ENCODE measurements around the gene BCORL1. TPM values are rescaled to one million over a fixed set of nuclear protein-coding genes. Genes with fewer than 3 reads are reported as not detected.
A peak's percentile ranks its signal among the peaks of the same experiment; 100 is the strongest.

The BCORL1 gene
- total and polyA plus RNA-seq, 2 of the 8 experiments (the other 6 are each of a cell fraction or from before 2014, with no cell fraction given): 1.4 to 6.2 TPM

- no peak overlapping the region for H2BK15ac ChIP-seq (ENCODE audit: low read length)
- peaks cover 3% of the 10 kb centered on the region; the same call in 1 of the 2 replicates for H3K23me2 ChIP-seq (ENCODE audit: low read depth, low read length)
- no peak overlapping the region; a peak in 1 of 8 replicates for H3K4me3 ChIP-seq (ENCODE audit: extremely low read depth in 1 of 4, insufficient read depth in 2 of 4, low read depth in 3 of 4, low read length in 4 of 4)
- FAIRE-seq: no peak
- H3K4ac ChIP-seq (replicated peaks; ENCODE audit: insufficient read length, low read depth, low read length): no peak overlapping the region
- H3K9ac ChIP-seq (replicated peaks in 1 of 4; ENCODE audit: extremely low read depth in 1 of 4, low read depth in 3 of 4, low read length in 3 of 4): no peak overlapping the region
- ChIA-PET CTCF (ENCODE audit: partially characterized antibody) (interaction anchor here (0.9 to 1.5 kb wide), 4 partner anchors 18 to 53 kb away, joined by 3 to 4 read pairs (median 4); no protein-coding TSS in a partner anchor), POLR2A (ENCODE audit: partially characterized antibody) (interaction anchor here (2.3 kb wide), 1 partner anchor 18 kb away, joined by 9 read pairs; no protein-coding TSS in a partner anchor)
- H2AFZ ChIP-seq (ENCODE audit: low read length): no peak overlapping the region
- H3K56ac ChIP-seq (replicated peaks; ENCODE audit: insufficient read length, low read depth, low read length): no peak overlapping the region
- 12% methylated on average over 9 of the region's 35 CpGs; no CpG with 5 or more reads in 1 of the 2 experiments for WGBS, 2 experiments (ENCODE audit: extremely low coverage in 1 of 2, insufficient coverage in 1 of 2, insufficient read length in 1 of 2, insufficient replicate concordance in 2 of 2, low coverage in 1 of 2, low lambda C conversion rate in 2 of 2, missing lambda C conversion rate in 1 of 2)
- H3K4me1 ChIP-seq (replicated peaks in 1 of 4; ENCODE audit: control insufficient read depth in 3 of 4, insufficient read depth in 4 of 4, low read length in 3 of 4): peaks cover 0 to 5% (median 1%) of the 10 kb centered on the region in 4 experiments; a peak in 1 of 7 replicates
- no peak overlapping the region for H2BK20ac ChIP-seq (ENCODE audit: low read length)
- H4K5ac ChIP-seq (ENCODE audit: insufficient read length, low read depth, low read length): no peak overlapping the region
- H2BK120ac ChIP-seq (replicated peaks; ENCODE audit: low read depth, low read length): no peak overlapping the region
- no peak overlapping the region for H2AK5ac ChIP-seq (ENCODE audit: low read depth, low read length)
- H3K36me3 ChIP-seq (ENCODE audit: control insufficient read depth in 2 of 4, insufficient read depth in 4 of 4, low read length in 3 of 4): no peaks in the 10 kb centered on the region
- peaks cover 4 to 35% (median 30%) of the 10 kb centered on the region in 4 experiments for H3K27me3 ChIP-seq (replicated peaks in 1 of 4; ENCODE audit: control insufficient read depth in 3 of 4, extremely low read depth in 1 of 4, insufficient read depth in 3 of 4, low read length in 3 of 4)
- H3K79me2 ChIP-seq (ENCODE audit: control insufficient read depth in 1 of 2, insufficient read depth in 2 of 2, low read length in 2 of 2): no peaks in the 10 kb centered on the region
- H3K79me1 ChIP-seq (ENCODE audit: low read depth, low read length): no peaks in the 10 kb centered on the region
- no peak overlapping the region for H2BK5ac ChIP-seq (ENCODE audit: low read depth, low read length)
- no peak overlapping the region; the same call in 1 of the 2 replicates for H3K18ac ChIP-seq (ENCODE audit: extremely low read depth, low read length)
- no peak overlapping the region for H3K27ac ChIP-seq (ENCODE audit: low read depth, low read length)
- H4K91ac ChIP-seq (replicated peaks; ENCODE audit: insufficient read length, low read length): no peak overlapping the region
- H3K14ac ChIP-seq (ENCODE audit: insufficient read length): no peak overlapping the region
- peak in 1 of 2 experiments; percentile 49 for DNase-seq (ENCODE audit: low read depth in 1 of 2, low spot score in 2 of 2)
- no peak overlapping the region for H3K23ac ChIP-seq (ENCODE audit: insufficient read length)
- H2BK12ac ChIP-seq (ENCODE audit: low read depth, low read length): no peak overlapping the region
- no peaks in the 10 kb centered on the region for H4K20me1 ChIP-seq (replicated peaks in 1 of 2; ENCODE audit: control insufficient read depth in 1 of 2, insufficient read depth in 2 of 2, low read length in 2 of 2)
- no peak overlapping the region for H4K8ac ChIP-seq (ENCODE audit: extremely low read depth, insufficient read depth, low read length)
- peak overlapping the region in 1 of 2 experiments; percentile 53; a peak in 3 of 4 replicates for H3K4me2 ChIP-seq (ENCODE audit: insufficient read depth in 1 of 2, low read depth in 2 of 2, low read length in 2 of 2)
- TF ChIP-seq TBP (IDR thresholded peaks at IDR 0.05; ENCODE audit: low read depth, low read length): no peak
- peak; percentile 30; the same call in 1 of the 2 replicates for TF ChIP-seq SUZ12 (IDR thresholded peaks at IDR 0.05; ENCODE audit: low read length)
- H3K9me3 ChIP-seq (ENCODE audit: insufficient read depth in 2 of 2, low read depth in 1 of 2, low read length in 1 of 2): no peaks in the 10 kb centered on the region
Measured at GRCh38 chrX:129979207-129979920, 3.1 kb upstream of the BCORL1 start.
